Measurements from ENCODE around the gene SREBF1. TPM values are rescaled to one million over a fixed set of nuclear protein-coding genes. Genes with fewer than 3 reads are reported as not detected.

SREBF1 gene
- total RNA-seq, 1 donor from 2014 or later: 51.6 TPM

GRCh38 chr17:17842111-17842876 is 5.5 kb upstream of the SREBF1 start:
- DNase-seq (ENCODE audit: low read depth) (no peak), FAIRE-seq (peak; percentile 47)
- Histone ChIP-seq H3K27me3 (ENCODE audit: control insufficient read depth, insufficient read depth, low read length) (no peaks in the 10 kb centered on the region), H3K4me3 (ENCODE audit: low read depth, low read length) (no peak overlapping the region), H3K36me3 (ENCODE audit: control insufficient read depth, insufficient read depth, low read length) (peaks cover 3% of the 10 kb centered on the region)
- TF ChIP-seq CTCF (IDR thresholded peaks at IDR 0.05; ENCODE audit: insufficient read depth, low read length, severe bottlenecking): no peak

- DNase-seq (ENCODE audit: low read depth) (no peak), FAIRE-seq (peak; percentile 73)
- Histone ChIP-seq H3K4me3 (ENCODE audit: low read depth, low read length) (no peak overlapping the region), H3K27me3 (ENCODE audit: control insufficient read depth, insufficient read depth, low read length) (no peaks in the 10 kb centered on the region), H3K36me3 (ENCODE audit: control insufficient read depth, insufficient read depth, low read length) (no peaks in the 10 kb centered on the region)
- no peak for TF ChIP-seq CTCF (IDR thresholded peaks at IDR 0.05; ENCODE audit: insufficient read depth, low read length, severe bottlenecking)
These were observed 4.8 kb upstream of the SREBF1 start for GRCh38 chr17:17841601-17842025.

GRCh38 chr17:17840751-17841591 is 4.2 kb upstream of the SREBF1 start:
- Histone ChIP-seq H3K27me3 (ENCODE audit: control insufficient read depth, insufficient read depth, low read length) (no peaks in the 10 kb centered on the region), H3K4me3 (ENCODE audit: low read depth, low read length) (no peak overlapping the region), H3K36me3 (ENCODE audit: control insufficient read depth, insufficient read depth, low read length) (no peaks in the 10 kb centered on the region)
- FAIRE-seq: peak; percentile 98
- no peak for TF ChIP-seq CTCF (IDR thresholded peaks at IDR 0.05; ENCODE audit: insufficient read depth, low read length, severe bottlenecking)
- peak; percentile 90 for DNase-seq (ENCODE audit: low read depth)

- FAIRE-seq: no peak
- peak overlapping the region; percentile 16 for H3K4me3 ChIP-seq (ENCODE audit: low read depth, low read length)
These were observed 3.3 kb upstream of the SREBF1 start for GRCh38 chr17:17839791-17840707.

More at GRCh38 chr17:17839791-17840707, 3.3 kb upstream of the SREBF1 start:
- Histone ChIP-seq H3K27me3 (ENCODE audit: control insufficient read depth, insufficient read depth, low read length) (no peaks in the 10 kb centered on the region), H3K36me3 (ENCODE audit: control insufficient read depth, insufficient read depth, low read length) (peaks cover 7% of the 10 kb centered on the region)
- DNase-seq (ENCODE audit: low read depth): peak; percentile 79
- TF ChIP-seq CTCF (IDR thresholded peaks at IDR 0.05; ENCODE audit: insufficient read depth, low read length, severe bottlenecking): no peak
